GM19395 (cell line): ENCODE results near the gene TRAF3IP1.

ENCODE experiments used
- ATAC-seq: cut with Tn5 transposase; IDR thresholded peaks from one replicate; pipeline ENCODE4 v1.9.1; 2021; ENCODE audit warnings: mild to moderate bottlenecking, moderate library complexity; ENCODE audit not compliant: unreplicated experiment

TRAF3IP1 gene

DNA sequence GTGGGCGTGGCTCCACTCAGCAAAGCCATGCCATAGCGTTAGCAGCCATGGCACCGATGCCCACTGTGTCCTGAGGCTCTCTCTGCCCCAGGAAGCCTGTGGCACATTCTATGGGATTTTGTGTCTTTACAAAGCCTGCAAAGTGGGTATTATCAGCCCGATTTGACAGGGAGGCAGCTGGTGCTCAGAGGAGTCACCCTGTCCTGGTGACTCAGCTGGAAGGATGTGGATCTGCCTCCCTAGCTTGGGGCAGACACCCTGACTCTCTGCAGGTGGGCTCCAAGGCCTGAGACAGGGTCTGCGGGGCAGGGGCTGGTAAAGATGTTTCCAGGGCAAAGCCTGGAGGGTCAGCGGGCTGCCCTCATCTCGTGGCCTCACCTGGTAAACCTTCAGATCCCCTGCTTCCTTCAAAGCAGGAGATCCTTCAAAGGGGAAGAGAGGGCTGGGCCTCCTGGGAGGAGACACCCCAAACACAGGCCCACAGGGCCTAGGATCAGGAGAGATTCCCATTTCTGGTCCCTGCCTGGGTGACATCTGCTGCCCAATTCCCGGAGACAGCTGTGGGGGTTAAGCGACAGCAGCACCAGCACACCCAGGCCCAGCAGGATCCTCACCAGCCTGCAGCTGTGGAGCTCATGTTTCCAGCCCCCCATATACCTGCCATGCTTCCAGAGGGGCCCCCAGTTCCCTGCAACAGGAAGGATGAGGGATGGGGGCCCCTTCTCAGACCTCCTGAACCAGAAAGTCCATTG is 103.4 kb downstream of the TRAF3IP1 start:
- ATAC-seq, result no peak

- no peak for ATAC-seq
These were observed 104.0 kb downstream of the TRAF3IP1 start for GRCh38 chr2:238424313-238424700.

DNA sequence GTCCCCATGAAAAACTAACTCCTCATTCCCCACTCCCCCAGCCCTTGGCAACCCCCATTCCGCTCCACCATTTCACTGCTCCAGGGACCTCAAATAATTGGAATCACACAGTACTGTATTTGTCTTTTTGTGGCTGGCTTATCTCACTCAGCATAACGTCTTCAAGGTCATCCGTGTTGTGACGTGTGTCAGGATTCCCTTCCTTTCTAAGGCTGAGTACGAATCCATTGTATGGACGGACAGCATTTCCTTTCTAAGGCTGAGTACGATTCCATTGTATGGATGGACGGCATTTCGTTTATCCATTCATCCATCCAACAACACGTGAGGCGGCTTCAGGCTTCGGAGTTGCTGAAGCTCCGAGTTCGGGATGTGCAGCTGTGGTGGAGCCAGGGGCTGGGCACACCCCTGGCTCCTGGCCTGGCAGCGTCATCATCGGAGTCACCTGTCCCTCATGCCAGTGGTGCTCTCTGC is 105.2 kb downstream of the TRAF3IP1 start:
- ATAC-seq, result no peak

GRCh38 chr2:238425979-238426567 is 105.8 kb downstream of the TRAF3IP1 start:
- peak; percentile 40 for ATAC-seq

- ATAC-seq, result peak; percentile 80
These were observed 106.5 kb downstream of the TRAF3IP1 start, which contains the start of gene ASB1 for GRCh38 chr2:238426568-238427434. Gene ASB1 (plus strand): TSS chr2:238426927. CDS start chr2:238427071, 144 bp downstream.

DNA sequence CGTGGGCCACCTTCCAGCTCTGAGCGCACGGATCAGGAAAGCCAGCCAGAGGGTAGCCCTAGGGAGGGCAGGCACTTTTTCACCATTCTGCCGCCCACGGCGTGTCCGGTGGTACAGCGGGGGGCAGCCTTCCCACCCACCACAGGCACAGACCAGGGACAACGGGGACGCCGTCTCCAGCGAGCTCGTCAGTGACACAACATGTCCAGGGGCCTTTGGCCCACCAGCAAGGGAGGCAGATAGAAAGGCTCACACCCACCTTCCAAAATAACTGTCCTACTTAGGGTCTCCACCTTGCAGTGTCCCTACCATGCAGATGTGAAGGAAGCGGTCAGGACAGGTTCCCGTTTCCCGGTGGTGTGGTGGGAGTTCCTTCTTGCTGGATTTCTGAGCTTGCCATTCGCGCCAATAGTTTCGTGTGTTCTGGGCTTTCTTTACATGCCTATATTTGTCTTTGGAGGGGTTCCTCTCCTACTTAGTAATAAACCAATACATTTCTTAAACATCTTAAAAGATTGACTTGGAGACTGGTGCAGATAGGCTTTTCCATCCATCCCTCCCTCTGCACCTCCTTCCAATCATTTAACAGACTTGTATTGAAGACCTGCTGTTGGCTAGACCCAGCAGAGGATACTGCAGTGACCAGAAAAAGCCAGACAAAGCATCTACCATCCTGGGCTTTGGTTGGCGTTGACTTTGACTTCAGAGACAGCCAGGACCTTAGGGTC is 107.3 kb downstream of the TRAF3IP1 start:
- peak; percentile 26 for ATAC-seq

DNA sequence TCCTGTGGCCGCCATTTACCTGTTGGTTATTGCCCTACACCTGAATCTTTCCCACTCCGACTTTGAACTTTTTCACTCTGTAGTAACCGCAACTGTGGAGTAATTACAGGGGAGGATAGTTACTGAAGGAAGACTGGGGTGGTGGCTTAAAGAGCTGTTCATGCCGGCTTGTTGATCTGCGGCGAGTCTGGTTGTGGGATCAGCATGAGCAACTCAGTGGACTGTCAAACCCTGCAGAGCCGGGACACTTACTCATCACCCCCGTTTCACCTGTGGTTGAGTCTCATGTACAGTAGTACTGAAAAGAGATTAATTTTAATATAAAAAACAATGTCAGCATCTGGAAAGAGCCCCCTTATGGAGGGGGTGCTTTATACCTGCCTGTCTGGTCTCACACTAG is 108.5 kb downstream of the TRAF3IP1 start:
- no peak for ATAC-seq

- no peak for ATAC-seq
These were observed 110.5 kb downstream of the TRAF3IP1 start for GRCh38 chr2:238430781-238431180.

GRCh38 chr2:238431456-238431855 is 111.1 kb downstream of the TRAF3IP1 start:
- no peak for ATAC-seq

DNA sequence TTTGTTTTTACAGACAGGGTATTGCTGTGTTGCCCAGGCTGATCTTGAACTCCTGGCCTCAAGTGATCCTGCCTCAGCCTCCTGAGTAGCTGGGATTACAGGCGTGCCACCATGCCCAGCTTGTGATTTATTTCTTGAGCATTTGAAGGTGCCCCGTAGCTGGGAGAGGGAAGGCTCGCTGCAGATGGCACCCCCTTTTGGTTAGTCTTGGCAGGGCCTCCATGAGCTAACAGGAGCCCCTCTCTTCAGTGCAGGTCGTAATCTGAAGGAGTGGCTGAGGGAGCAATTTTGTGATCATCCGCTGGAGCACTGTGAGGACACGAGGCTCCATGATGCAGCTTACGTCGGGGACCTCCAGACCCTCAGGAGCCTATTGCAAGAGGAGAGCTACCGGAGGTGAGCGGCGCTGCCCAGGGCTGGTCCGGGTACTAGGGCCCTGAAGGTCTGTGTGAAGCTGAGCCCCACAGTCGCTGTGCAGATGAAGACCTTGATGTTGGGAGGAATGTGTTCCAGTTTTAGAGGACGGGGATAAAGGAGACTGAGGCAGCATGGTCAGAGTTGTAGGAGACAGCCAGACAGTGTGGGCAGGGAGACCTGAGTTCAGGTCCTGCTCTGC is 113.1 kb downstream of the TRAF3IP1 start:
- ATAC-seq, result no peak

GRCh38 chr2:238433941-238434845 is 113.9 kb downstream of the TRAF3IP1 start:
- no peak for ATAC-seq

DNA sequence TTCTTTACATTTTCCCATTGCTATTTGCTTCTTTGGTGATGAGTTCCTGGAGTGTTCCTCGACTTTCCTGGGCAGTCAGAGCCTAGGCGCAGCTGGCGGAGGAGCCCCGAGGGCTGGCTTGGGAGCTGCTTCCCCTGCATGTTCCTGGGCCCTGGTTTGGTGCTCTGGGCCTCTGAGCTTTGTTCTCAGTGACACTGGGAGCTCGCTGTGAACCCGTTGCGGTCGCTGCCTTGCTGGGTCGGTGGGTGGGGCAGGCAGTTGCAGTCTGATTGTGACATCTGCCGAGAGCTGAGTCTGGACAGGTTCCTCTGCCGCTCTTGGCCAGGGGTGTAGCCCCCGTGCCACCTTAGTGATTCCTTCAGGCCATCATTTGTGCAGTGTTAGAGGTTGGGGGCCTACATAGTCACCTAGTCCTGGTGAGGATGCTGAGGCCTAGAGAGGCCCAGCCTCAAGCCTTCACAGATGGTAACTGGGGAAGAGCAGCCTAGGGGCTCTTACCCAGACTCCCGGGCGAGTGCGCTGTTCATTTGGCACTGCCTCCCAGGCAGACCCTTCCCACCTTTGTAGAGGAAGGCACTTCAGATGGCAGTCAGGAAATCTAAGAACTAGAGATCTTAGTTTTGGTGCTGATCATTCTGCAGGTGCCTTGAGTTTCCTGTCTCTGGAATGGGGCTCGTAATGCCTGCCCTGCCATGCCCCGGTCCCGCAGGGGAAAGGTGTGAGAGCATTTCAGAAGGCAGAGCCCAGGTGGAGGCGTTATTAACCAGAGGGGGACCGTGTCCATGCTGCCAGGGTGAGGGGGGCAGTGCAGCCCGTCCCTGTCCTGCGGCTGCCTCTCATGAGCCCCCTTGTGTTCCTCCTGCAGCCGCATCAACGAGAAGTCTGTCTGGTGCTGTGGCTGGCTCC is 114.8 kb downstream of the TRAF3IP1 start:
- ATAC-seq, result no peak

- no peak for ATAC-seq
These were observed 115.4 kb downstream of the TRAF3IP1 start for GRCh38 chr2:238435752-238436096.

- ATAC-seq, result no peak
These were observed 118.8 kb downstream of the TRAF3IP1 start for GRCh38 chr2:238438856-238439849.

DNA sequence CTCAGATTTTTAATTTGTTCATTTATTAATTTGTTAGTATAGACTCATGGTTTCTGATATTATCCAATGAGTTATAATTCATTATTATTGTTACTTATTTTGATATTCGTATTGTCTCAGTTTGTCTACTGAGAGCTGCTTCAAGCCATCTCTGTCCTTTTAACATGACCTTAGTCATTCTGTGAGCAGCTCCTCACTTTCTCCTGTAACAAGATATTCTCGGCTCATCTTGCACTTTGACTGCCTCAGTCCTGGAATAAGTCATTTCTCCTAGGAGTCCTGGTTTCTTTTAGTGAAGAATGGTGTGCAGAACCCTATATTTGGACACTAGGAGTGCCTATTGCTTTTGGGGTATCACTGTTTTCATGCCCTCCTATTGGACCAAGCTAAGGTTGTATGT is 119.6 kb downstream of the TRAF3IP1 start:
- ATAC-seq, result no peak

DNA sequence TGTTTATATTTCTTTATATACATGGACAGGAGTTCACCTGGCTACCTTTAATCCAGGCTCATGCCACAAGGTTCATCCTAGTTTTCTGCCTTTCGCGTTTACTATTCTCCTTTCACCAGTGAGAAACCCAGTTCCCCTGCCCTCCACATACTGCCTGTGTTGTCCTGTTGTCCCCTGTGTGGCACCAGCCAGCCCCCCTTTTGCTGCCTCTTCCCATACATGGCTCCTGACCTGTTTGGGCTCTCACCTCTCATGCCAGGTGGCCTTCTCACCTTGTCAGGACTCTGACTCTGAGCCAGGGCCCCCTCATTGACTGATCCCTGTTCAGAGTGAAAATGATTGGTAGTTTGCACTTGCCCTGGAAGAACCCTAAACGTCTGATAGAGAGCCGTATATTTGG is 120.0 kb downstream of the TRAF3IP1 start:
- ATAC-seq, result no peak

DNA sequence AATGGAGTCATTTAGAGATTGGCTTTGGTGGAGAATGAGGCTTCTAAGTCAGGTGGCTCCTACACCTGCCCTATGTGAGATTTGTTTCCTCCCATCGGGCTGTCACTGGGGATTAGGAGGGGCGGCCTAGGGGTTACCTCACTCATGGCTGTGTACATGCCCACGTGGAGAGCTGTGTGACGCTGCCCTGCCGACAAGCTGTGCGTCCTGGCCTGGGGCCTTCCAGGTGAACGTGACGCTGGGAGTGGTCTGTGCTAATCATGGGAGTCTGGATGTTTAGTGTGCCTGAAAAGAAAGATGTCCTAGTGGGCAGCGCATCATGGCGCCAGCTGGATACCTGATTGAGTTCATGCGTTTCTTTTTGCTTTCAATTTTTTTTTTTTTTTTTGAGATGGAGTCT is 120.4 kb downstream of the TRAF3IP1 start:
- ATAC-seq, result no peak
